Motor neuron (in vitro differentiated cells): ENCODE data around the gene DENND1A. TPM values are rescaled to one million over a fixed set of nuclear protein-coding genes. Genes with fewer than 3 reads are reported as not detected.

ENCODE experiments used
- ATAC-seq, 8 experiments: fragments of 200-7000 bp; cut with Tn5 transposase; replicated peaks in 6 of 8; 2 replicates each; pipeline ENCODE4 v1.8.0; 2021; ENCODE audit warnings: mild to moderate bottlenecking in 8 of 8, moderate library complexity in 8 of 8
- H3K27ac ChIP-seq, 2 donors: fragments of 250-450 bp; sonication (Bioruptor Pico); 2 replicates each; pipeline ENCODE4 v1.9.0; 2021; ENCODE audit warnings: antibody characterized with exemption in 2 of 2, mild to moderate bottlenecking in 2 of 2, moderate library complexity in 1 of 2
- H3K4me1 ChIP-seq, 2 donors: fragments of 250-450 bp; sonication (Bioruptor Pico); replicated peaks in 1 of 2; 2 replicates each; pipeline ENCODE4 v1.6.1; 2021; ENCODE audit warnings: antibody characterized with exemption in 2 of 2, mild to moderate bottlenecking in 2 of 2, moderate library complexity in 1 of 2
- H3K4me3 ChIP-seq, 5 donors: fragments of 250-450 bp; sonication (Bioruptor Pico); 2 replicates each; pipeline ENCODE4 v1.9.0; 2021; ENCODE audit warnings: antibody characterized with exemption in 5 of 5, mild to moderate bottlenecking in 5 of 5, moderate library complexity in 4 of 5
- WGBS, 10 experiments: fragments of 450-650 bp; shearing (Covaris generic); methylation state at CpG; one replicate each; pipeline ENCODE4 v1.0.0; 2022; 5-methylcytosine and 5-hydroxymethylcytosine counted together
- in situ Hi-C, 9 experiments: fragments of 400-800 bp; cut with MboI; loops; one replicate each; pipeline ENCODE4 v1.15.0; 2021; ENCODE audit warnings: low sequenced_read_pairs in 9 of 9, low pct_unique_long_range_greater_than_20kb in 2 of 9; ENCODE audit not compliant: unreplicated experiment in 9 of 9
- total RNA-seq, 8 experiments: library from RNA; unstranded; fragments of 300-600 nt; gene quantifications; 2 replicates each; pipeline versions ENCODE4 v1.2.3 to v1.2.4, GENCODE V29; 2022

Gene DENND1A
- total RNA-seq, 8 experiments from 2014 or later = 9.2 to 27.8 (median 13.8) TPM

DNA sequence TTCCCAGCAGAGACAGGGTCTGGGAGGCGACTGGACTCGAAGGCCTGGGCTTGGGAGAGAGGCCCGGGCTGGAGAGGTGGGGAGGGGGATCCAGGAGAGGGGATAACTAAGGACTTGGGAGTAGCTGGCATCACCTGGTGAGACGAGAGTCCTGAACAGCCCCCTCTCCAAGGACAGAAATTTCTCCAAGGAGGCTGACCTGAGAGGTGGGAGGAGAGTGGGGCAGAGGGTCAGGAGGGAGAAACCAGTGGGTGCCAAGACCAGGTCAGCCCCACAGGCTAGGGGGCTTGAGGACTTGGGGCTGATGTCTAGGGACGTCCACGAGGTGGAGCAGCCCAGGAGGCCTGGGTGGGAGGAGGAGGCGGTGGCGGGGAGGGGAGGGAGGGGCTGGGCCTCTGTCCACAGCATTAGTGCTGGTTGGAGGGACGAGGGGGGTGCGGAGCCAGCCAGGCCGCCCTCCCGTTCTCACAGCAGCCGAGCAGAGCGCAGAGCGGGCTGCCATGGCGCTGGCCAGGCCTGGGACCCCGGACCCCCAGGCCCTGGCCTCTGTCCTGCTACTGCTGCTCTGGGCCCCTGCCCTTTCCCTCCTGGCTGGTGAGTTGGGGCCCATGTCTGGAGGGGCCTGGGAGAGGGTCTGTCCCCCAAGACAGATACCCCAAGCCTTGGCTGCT is 574.0 kb downstream of the DENND1A start, which contains the start of gene CRB2:
Gene CRB2, plus strand, starts transcription at position 437 of the 671 bp plus-strand sequence. Its CDS starts 64 bp downstream, at position 501.
- Histone ChIP-seq H3K4me1 (peaks cover 39 to 45% of the 10 kb centered on the region in 2 donors), H3K27ac (peak within 1 kb of the TSS; percentile 61 to 89), H3K4me3 (peak within 1 kb of the TSS; percentile 20 to 48 (median 44))
- in situ Hi-C loops = loop anchor here in 3 of 9 experiments (10.0 to 25.0 kb wide), 2 partner anchors 269 to 271 kb away; no protein-coding TSS in a partner anchor
- ATAC-seq = peak; percentile 7 to 54 (median 42)
- 0% methylated on average over 2 of the region's 17 CpGs; no CpG with 5 or more reads in 9 of the 10 experiments for WGBS, 10 experiments

DNA sequence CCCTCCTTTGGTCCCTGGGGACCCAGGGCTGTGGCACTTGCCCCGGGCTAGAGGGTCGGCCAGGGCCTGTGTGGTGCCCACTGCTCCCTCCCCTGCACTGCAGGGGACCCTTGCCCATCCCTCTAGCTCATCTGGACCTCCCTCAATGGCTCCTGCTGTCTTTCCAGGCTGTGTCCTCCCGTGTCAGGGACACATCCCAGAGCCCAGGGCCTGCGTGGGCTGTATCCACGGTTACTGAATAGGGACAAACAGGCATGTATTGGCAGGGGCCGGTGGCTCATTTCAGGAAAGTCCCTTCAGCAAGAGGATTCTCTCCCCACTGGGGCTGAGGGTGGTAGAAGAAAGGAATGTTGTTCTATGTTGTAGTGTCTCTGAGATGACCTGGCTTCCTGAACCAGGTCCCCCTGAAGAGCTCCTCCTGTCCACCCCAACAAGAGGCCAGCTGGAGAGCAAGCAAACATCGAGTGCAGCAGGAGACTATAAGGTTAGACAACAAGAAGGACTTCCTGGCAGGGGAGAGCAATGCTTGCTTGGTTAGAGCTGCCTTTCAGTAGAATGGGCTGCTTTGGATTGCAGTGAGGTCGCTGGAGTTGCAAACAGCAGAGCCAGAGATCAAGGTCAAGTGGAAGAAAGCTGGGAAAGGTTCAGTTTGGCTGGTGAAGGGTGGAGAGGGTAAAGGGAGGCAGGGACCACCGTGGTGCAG is 575.0 kb downstream of the DENND1A start:
- Histone ChIP-seq H3K27ac (no peak overlapping the region), H3K4me3 (no peak overlapping the region), H3K4me1 (peaks cover 30 to 36% of the 10 kb centered on the region in 2 donors)
- 0 to 43% (median 20%) methylated on average over 1 to 7 of the region's 9 CpGs; no CpG with 5 or more reads in 6 of the 10 experiments for WGBS, 10 experiments
- no peak for ATAC-seq
- in situ Hi-C loops = loop anchor here in 3 of 9 experiments (10.0 to 25.0 kb wide), 2 partner anchors 268 to 270 kb away; no protein-coding TSS in a partner anchor

DNA sequence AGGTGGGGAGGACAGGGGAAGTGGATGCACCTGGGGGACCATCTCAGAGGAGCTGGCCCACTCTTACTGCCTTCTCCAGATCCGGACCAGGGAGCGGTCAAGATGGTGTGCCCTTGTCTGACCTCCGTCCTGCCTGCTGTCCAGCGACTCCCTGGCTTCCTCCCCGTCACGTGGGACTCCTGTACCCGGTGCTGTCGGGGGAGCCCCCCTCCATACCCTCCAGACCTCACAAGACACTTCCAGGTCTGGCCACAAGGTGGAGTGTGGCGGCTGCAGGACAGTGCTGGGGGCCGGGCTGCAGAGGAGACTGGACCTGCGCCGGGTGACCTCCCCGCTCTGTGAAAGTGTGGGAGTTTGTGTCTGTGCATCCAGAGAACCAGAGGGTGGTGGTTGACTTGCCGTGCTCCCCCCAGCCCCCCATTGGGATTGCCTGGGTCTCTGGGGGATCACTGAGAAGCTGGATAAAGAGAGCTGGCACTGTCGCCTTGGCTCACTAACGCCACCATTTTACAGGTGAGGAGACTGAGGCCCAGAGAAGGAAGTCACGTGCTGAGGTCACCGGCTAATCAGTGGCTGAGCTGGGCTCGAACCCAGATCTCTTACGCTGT is 575.8 kb downstream of the DENND1A start:
- H3K27ac ChIP-seq = no peak overlapping the region
- in situ Hi-C loops = loop anchor here in 3 of 9 experiments (10.0 to 25.0 kb wide), 2 partner anchors 267 to 269 kb away; no protein-coding TSS in a partner anchor
- no peak overlapping the region for H3K4me3 ChIP-seq
- WGBS, 10 experiments = 37 to 76% (median 42%) methylated on average over 3 to 6 of the region's 20 CpGs; no CpG with 5 or more reads in 6 of the 10 experiments
- ATAC-seq = peak; percentile 7 to 84 (median 19)
- H3K4me1 ChIP-seq = peaks cover 22 to 28% of the 10 kb centered on the region in 2 donors

DNA sequence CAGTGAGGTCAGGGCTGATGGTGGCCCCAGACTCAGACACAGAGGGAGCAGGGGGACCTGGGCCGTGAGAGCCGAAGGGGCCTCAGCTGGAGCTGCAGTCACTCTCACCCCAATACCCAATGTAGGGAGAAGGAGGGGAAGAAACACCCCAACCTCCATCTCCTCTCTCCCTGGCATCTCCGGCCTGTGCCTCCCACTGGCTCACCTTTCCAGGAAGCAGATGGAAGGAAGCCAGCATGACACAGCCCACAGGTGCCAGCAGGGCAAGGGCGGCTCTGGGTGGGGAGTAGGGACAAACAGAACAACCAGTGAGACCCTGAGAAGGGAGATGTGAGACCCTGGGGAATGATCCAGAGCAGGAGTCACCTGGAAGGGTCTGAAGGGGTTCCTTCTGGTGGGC is 576.9 kb downstream of the DENND1A start:
- no peak for ATAC-seq
- Histone ChIP-seq H3K27ac (no peak overlapping the region), H3K4me1 (peaks cover 12 to 17% of the 10 kb centered on the region in 2 donors), H3K4me3 (no peak overlapping the region)
- WGBS, 10 experiments = 73 to 100% (median 80%) methylated on average over 1 to 3 of the region's 4 CpGs; no CpG with 5 or more reads in 7 of the 10 experiments
- in situ Hi-C loops = loop anchor here in 3 of 9 experiments (10.0 to 25.0 kb wide), 2 partner anchors 266 to 268 kb away; no protein-coding TSS in a partner anchor

DNA sequence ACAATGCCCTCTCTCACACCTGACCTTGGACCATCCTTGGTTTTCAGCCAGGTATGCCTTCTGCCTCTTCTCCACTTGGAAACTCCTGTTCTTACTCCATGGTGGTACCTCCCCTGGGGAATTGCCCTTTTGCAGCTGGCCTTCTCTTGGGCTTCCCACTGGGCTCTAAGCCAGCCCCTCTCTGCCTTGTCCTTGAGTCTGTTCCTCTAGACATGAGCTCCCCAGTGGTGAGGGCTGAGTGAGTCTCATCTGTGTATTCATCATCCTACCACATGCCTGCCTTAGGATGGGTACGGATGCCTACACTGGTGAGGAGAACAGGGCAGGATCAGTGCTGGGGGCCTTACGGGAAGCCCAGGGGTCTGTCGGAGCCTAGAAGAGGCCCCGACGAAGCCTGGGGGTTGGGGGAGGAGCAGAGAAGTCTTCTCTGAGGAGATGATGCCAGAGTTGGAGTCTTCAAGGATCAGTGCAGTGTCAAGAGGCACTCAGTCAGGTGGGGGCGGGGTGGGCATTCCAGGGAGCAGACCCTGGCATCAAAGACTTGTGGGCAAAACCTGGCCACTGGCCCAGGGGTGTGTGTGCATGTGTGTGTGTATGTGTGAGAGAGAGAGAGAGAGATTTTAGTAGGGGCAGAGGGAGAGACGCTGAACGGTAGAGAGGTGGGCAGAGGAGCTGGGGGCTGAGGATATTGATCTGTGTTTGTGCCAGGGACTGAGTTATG is 579.2 kb downstream of the DENND1A start:
- no peak for ATAC-seq
- 0 to 70% (median 49%) methylated on average over 1 to 6 of the region's 8 CpGs; no CpG with 5 or more reads in 4 of the 10 experiments for WGBS, 10 experiments
- in situ Hi-C loops = loop anchor here in 3 of 9 experiments (10.0 to 25.0 kb wide), 2 partner anchors 263 to 266 kb away; no protein-coding TSS in a partner anchor
- Histone ChIP-seq H3K4me3 (no peak overlapping the region), H3K4me1 (peaks cover 2% of the 10 kb centered on the region in 2 donors), H3K27ac (no peak overlapping the region)

DNA sequence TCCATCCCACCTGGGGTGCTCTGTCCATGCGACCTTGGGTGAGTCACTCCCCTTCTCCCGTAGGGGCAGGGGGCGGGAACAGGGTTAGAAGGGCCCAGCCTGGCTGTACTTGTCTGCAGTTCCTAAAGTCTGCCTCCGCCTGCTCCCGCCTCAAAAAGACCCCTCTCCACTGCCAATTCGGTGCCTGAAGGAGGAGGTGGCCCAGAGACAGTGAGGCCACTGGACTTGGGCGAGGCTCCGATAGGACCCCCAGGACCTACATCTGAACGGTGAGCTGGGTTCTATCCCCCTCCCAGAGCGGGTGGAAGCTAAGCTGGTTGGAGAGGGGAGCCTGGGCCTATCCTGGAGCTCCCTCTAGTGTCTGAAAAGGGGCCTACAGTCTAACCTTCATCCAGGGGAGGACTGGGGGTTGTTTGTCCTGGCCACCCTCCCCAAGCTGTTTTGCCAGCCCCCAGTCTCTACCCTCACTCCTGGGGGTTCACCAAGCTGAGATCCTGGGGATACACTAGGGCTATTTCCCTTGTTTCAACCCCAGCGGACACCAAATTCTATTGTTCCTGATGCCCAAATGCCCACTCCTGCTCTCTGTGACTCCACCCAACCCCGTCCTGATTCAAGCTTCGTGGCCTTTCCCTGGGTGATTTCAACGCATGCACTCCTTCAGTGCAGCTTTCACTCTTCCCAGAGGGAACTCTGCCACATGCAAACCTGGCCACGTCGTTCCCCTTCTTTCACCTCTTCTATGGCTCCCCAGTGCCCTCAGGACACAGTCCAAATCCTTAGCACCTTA is 580.0 kb downstream of the DENND1A start:
- WGBS, 10 experiments = 0 to 42% (median 15%) methylated on average over 2 to 7 of the region's 16 CpGs; no CpG with 5 or more reads in 2 of the 10 experiments
- H3K27ac ChIP-seq = no peak overlapping the region
- peak; percentile 67 to 88 (median 77) for ATAC-seq
- H3K4me1 ChIP-seq = peaks cover 0 to 2% of the 10 kb centered on the region in 2 donors
- no peak overlapping the region for H3K4me3 ChIP-seq
- in situ Hi-C loops = loop anchor here in 6 of 9 experiments (10.0 to 25.0 kb wide), 4 partner anchors 113 to 888 kb away; no protein-coding TSS in a partner anchor

DNA sequence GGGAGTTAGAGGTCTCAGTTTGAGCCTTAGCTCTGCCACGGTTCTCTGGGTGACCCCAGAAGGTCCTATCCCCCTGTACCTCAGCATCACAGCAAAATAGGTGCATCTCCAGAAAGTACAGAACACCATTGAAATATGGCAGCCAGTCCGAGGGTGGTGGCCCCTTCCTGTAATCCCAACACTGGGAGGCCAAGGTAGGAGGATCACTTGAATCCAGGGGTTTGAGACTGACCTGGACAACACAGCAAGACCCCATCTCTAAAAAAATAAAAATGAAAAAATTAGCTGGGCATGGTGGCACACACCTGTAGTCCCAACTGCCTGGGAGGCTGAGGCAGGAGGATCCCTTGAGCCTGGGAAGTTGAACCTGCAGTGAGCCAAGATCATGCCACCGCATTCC is 580.9 kb downstream of the DENND1A start:
- no peak overlapping the region for H3K27ac ChIP-seq
- in situ Hi-C loops = loop anchor here in 4 of 9 experiments (10.0 to 25.0 kb wide), 4 partner anchors 112 to 887 kb away; no protein-coding TSS in a partner anchor

DNA sequence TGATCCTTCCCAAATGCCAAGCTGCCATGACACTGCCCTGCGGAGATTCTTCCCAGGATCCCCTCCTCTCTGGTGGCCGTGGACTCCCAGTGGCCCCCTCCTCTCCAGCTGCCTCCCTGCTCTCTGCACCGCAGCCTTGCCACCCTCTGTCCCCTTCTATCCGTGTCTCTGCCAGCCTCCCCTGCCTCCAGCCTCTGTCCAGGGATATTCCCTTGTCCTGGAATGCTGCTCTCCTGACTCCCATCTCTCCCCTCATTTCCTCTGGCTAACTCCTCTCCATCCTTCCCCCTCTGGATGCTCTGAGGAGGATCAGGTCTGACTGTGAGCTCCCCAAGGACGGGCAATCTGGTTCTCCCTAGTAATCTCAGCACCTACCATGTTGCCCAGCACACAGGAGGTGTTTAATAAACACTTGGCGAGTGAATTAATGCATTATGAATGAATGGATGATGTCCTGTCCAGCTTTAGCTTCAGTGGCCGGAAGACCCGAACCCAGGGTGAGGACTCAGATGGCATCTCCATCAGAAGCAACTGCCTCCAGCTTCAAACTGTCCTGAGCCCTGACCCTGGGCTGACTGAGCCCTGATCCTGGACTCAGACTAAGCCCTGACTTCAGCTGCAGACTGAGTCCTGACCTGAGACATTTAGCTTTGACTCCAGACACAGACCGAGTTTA is 581.5 kb downstream of the DENND1A start:
- 0 to 100% (median 66%) methylated on average over 1 to 4 of the region's 9 CpGs; no CpG with 5 or more reads in 2 of the 10 experiments for WGBS, 10 experiments
- in situ Hi-C loops = loop anchor here in 4 of 9 experiments (10.0 to 25.0 kb wide), 4 partner anchors 111 to 886 kb away; no protein-coding TSS in a partner anchor
- Histone ChIP-seq H3K4me1 (peaks cover 0 to 2% of the 10 kb centered on the region in 2 donors), H3K27ac (no peak overlapping the region), H3K4me3 (no peak overlapping the region)
- ATAC-seq = no peak

More for the DNA sequence above, 580.9 kb downstream of the DENND1A start:
- no peak for ATAC-seq
- Histone ChIP-seq H3K4me3 (no peak overlapping the region), H3K4me1 (peaks cover 0 to 2% of the 10 kb centered on the region in 2 donors)
- 0 to 100% (median 70%) methylated on average over 1 to 3 of the region's 3 CpGs; no CpG with 5 or more reads in 3 of the 10 experiments for WGBS, 10 experiments

DNA sequence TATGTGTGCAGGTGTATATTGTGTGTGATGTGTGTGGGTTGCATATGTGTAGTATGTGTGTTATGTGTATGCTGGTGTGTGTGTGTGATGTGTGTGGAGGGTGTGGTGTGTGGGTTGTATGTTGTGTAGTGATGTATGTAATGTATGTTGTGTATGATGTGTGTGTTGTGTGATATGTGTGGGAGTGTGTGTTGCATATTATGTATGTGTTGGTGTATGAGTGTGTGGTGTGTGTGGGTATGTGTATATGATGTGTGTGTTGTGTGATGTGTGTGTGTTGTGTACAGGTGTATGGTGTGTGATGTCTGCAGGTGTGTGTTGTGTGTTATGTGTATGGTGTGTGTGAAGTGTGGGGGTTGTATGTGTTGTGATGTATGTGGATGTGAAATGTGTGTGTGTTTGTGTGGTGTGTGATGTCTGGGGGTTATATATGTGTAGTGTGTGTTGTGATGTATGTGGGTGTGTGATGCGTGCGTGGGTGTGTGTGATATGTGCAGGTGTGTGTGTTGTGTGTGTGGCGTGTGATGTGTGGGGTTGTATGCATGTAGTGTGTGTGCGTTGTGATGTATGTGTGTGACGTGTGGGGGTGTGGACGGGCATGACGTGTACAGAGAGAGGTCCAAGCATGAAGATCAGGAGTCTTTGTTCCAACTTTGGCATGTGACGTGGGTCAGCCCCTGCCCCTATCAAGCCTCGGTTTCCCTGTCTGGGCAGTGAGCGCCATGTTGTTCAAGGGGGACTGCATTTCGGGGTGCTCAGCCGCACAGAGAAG is 582.5 kb downstream of the DENND1A start:
- in situ Hi-C loops = loop anchor here in 4 of 9 experiments (10.0 to 25.0 kb wide), 4 partner anchors 110 to 885 kb away; no protein-coding TSS in a partner anchor
- no peak overlapping the region for H3K27ac ChIP-seq
- H3K4me1 ChIP-seq = peaks cover 0 to 2% of the 10 kb centered on the region in 2 donors
- WGBS, 10 experiments = 60 to 89% (median 82%) methylated on average over 2 to 5 of the region's 12 CpGs; no CpG with 5 or more reads in 4 of the 10 experiments
- no peak for ATAC-seq
- H3K4me3 ChIP-seq = no peak overlapping the region

DNA sequence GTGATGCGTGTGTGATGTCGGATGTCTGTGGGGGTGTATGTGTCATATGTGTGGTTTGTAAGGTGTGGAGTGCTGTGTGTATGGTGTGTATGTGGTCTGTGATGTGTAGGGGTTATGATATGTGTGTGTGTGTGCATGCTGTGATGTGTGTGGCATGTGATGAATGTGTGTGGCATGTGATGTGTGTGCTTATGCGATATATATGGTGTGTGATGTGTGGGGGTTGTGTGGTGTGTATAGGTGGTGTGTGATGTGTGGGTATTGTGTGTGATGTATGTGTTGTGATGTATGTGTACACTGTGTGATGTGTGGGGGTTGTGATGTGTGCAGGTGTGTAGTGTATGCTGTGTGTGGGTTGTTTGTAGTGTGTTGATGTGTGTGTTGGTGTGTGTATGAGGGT is 583.1 kb downstream of the DENND1A start:
- WGBS, 10 experiments = 83 to 100% (median 100%) methylated on average over 1 to 3 of the region's 3 CpGs; no CpG with 5 or more reads in 4 of the 10 experiments
- peaks cover 0 to 2% of the 10 kb centered on the region in 2 donors for H3K4me1 ChIP-seq
- no peak overlapping the region for H3K4me3 ChIP-seq
- in situ Hi-C loops = loop anchor here in 4 of 9 experiments (10.0 to 25.0 kb wide), 4 partner anchors 110 to 885 kb away; no protein-coding TSS in a partner anchor
- H3K27ac ChIP-seq = no peak overlapping the region
- no peak for ATAC-seq
